ENCODE measurements around the gene SELENOF.
"Not testable (repeated sequence)": the region's sequence is repeated elsewhere in the genome, so short reads cannot be mapped to it uniquely, and the experiment has no call there.

GRCh38 chr1:86867278-86867677 lies 46.6 kb downstream of the SELENOF start:
- not testable (repeated sequence) for TF ChIP-seq POLR2AphosphoS5 (IDR thresholded peaks at IDR 0.05; ENCODE audit: low read depth, low read length); TAF1 (IDR thresholded peaks at IDR 0.05; ENCODE audit: borderline replicate concordance, low read depth, low read length)

All from GM12892 (cell line).